Suprapubic skin (tissue), 4 donors: ENCODE results near the gene RPL10. TPM values are rescaled to one million over a fixed set of nuclear protein-coding genes. Genes with fewer than 3 reads are reported as not detected.

Source experiments
- DNase-seq, 2 donors: peaks; one replicate each; pipeline ENCODE4 v3.0.0-alpha.2; 2019; ENCODE audit warnings: low spot score in 2 of 2
- H3K27ac ChIP-seq: fragments of 200-600 bp; sonication (generic); one replicate; pipeline ENCODE4 v1.5.1; 2019
- H3K27me3 ChIP-seq: fragments of 200-600 bp; sonication (generic); one replicate; pipeline ENCODE4 v1.5.1; 2019
- H3K36me3 ChIP-seq: fragments of 200-600 bp; sonication (generic); one replicate; pipeline ENCODE4 v1.5.1; 2019
- H3K4me1 ChIP-seq: fragments of 200-600 bp; sonication (generic); one replicate; pipeline ENCODE4 v1.5.1; 2019
- H3K4me3 ChIP-seq: fragments of 200-600 bp; sonication (generic); one replicate; pipeline ENCODE4 v1.5.1; 2019; ENCODE audit warnings: mild to moderate bottlenecking
- H3K9me3 ChIP-seq: fragments of 200-600 bp; sonication (generic); one replicate; pipeline ENCODE4 v1.5.1; 2019
- EP300 ChIP-seq: sonication (generic); formaldehyde crosslinking; IDR thresholded peaks from one replicate; pipeline ENCODE4 v1.6.1; 2017; ENCODE audit warnings: antibody characterized with exemption
- POLR2A ChIP-seq, 2 donors: fragments of 450-650 bp; IDR thresholded peaks; one replicate each; pipeline ENCODE4 v1.6.1; 2017; ENCODE audit warnings: antibody characterized with exemption in 2 of 2, mild to moderate bottlenecking in 2 of 2, moderate library complexity in 2 of 2
- POLR2AphosphoS5 ChIP-seq, 3 donors: sonication (generic); formaldehyde crosslinking; IDR thresholded peaks; one replicate each; pipeline ENCODE4 v1.6.1; 2017; ENCODE audit warnings: antibody characterized with exemption in 3 of 3
- WGBS: methylation state at CpG from one replicate; pipeline ENCODE4 v1.1.5; 2018; 5-methylcytosine and 5-hydroxymethylcytosine counted together
- total RNA-seq, 4 donors: library from RNA; depleted of rRNA; stranded (reverse); fragments of >200 nt; gene quantifications; one replicate each; pipeline ENCODE4 v1.1.0, GENCODE V29; 2016
- TF ChIP-seq, protein P1 (sequence below), 2 donors: fragments of 200-600 bp in 1 of 2; fragments of 450-650 bp in 1 of 2; sonication (generic) in 1 of 2; IDR thresholded peaks; one replicate each; pipeline ENCODE4 v1.5.1; 2016 to 2019; ENCODE audit warnings: antibody characterized with exemption in 2 of 2, mild to moderate bottlenecking in 1 of 2, moderate library complexity in 1 of 2

The RPL10 gene
- total RNA-seq, 4 donors from 2014 or later = 3,684 to 7,390 (median 6,600) TPM

DNA sequence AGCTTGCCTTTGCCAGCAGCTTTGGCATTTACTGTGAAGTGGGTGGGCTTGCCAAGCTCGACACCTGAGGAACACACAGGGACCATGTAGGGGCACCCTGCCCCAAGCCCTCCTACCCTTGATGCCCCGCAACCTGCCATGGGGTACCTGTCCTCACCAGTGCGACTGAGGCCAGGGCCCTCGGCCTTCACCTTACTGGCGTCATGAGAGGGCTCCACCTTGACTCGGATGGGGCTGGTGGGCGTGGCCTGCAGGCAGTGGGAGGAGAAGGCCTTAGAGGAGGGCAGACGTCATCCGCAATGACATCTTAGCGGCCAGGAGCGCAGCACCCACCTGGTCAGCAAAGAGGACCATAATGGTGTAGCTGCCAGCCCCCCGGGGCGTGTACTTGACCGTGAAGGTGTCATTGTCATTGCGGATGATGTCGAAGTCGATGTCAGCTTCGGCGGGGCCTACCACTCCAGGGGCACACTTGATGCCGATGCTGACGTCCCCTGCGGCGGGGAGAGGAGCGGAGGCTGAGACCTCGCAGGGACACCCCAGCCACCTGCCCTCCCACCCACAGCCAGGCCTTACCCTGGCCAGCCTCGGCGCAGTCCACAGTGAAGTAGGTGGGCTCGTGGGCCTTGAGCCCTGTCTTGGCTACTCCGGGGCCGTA is 36.0 kb upstream of the RPL10 start:
- peaks cover 87% of the 10 kb centered on the region for H3K36me3 ChIP-seq
- 95% methylated on average over 19 of the region's 30 CpGs for WGBS
- DNase-seq = no peak
- H3K9me3 ChIP-seq = no peaks in the 10 kb centered on the region
- TF ChIP-seq, protein P1, sequence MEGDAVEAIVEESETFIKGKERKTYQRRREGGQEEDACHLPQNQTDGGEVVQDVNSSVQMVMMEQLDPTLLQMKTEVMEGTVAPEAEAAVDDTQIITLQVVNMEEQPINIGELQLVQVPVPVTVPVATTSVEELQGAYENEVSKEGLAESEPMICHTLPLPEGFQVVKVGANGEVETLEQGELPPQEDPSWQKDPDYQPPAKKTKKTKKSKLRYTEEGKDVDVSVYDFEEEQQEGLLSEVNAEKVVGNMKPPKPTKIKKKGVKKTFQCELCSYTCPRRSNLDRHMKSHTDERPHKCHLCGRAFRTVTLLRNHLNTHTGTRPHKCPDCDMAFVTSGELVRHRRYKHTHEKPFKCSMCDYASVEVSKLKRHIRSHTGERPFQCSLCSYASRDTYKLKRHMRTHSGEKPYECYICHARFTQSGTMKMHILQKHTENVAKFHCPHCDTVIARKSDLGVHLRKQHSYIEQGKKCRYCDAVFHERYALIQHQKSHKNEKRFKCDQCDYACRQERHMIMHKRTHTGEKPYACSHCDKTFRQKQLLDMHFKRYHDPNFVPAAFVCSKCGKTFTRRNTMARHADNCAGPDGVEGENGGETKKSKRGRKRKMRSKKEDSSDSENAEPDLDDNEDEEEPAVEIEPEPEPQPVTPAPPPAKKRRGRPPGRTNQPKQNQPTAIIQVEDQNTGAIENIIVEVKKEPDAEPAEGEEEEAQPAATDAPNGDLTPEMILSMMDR (IDR thresholded peaks at IDR 0.05) = no peak
- no peak for TF ChIP-seq EP300
- no peak for TF ChIP-seq POLR2AphosphoS5 (IDR thresholded peaks at IDR 0.05)
- no peak for TF ChIP-seq POLR2A (IDR thresholded peaks at IDR 0.05)
- H3K27me3 ChIP-seq = no peaks in the 10 kb centered on the region
- H3K27ac ChIP-seq = no peak overlapping the region
- H3K4me3 ChIP-seq = no peak overlapping the region
- H3K4me1 ChIP-seq = peaks cover 10% of the 10 kb centered on the region

GRCh38 chrX:154363706-154364439 is 34.3 kb upstream of the RPL10 start:
- Histone ChIP-seq H3K27me3 (no peaks in the 10 kb centered on the region), H3K27ac (no peak overlapping the region), H3K9me3 (no peaks in the 10 kb centered on the region), H3K36me3 (peaks cover 77% of the 10 kb centered on the region), H3K4me1 (peaks cover 27% of the 10 kb centered on the region), H3K4me3 (no peak overlapping the region)
- DNase-seq = no peak
- TF ChIP-seq POLR2AphosphoS5 (IDR thresholded peaks at IDR 0.05) = no peak
- WGBS = 88% methylated on average over 12 of the region's 20 CpGs

DNA sequence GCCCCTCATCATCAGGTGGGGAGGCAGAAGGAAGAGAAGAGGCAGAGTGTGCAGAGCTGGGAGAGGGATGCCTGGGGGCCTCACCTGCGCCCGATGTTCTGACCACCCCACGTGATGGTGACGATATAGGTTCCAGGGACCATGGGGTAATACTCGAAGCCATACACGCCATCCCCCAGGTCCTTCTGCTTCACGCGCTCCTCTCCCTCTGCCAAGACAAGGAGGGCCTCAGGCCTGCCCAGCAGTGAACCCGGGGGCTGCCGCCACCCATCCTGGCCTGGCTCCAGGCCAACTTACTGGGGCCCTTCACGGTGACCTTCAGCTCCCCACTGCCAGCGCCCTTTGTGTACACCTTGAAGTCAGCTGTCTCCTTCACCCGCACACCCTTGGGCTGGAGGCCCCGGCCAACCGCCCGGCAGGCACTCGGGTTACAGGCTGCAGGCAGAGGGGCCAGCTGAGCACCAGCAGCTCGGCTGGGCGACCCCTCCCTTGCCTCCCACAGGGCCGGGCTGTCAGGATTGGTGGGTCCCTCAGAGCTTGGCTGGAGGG is 33.1 kb upstream of the RPL10 start:
- Histone ChIP-seq H3K27ac (no peak overlapping the region), H3K36me3 (peaks cover 64% of the 10 kb centered on the region), H3K4me3 (no peak overlapping the region), H3K9me3 (no peaks in the 10 kb centered on the region), H3K4me1 (peaks cover 28% of the 10 kb centered on the region), H3K27me3 (no peaks in the 10 kb centered on the region)
- TF ChIP-seq EP300 = no peak
- no peak for DNase-seq
- 89% methylated on average over 10 of the region's 20 CpGs for WGBS

- Histone ChIP-seq H3K27ac (no peak overlapping the region), H3K27me3 (no peaks in the 10 kb centered on the region), H3K4me3 (no peak overlapping the region), H3K36me3 (peaks cover 58% of the 10 kb centered on the region), H3K4me1 (peaks cover 28% of the 10 kb centered on the region), H3K9me3 (no peaks in the 10 kb centered on the region)
- DNase-seq = no peak
- 90% methylated on average over 12 of the region's 32 CpGs for WGBS
- TF ChIP-seq POLR2A (IDR thresholded peaks at IDR 0.05) = no peak
- TF ChIP-seq, protein P1 (IDR thresholded peaks at IDR 0.05) = no peak
- no peak for TF ChIP-seq POLR2AphosphoS5 (IDR thresholded peaks at IDR 0.05)
Measured at GRCh38 chrX:154365997-154366665, 32.0 kb upstream of the RPL10 start.

DNA sequence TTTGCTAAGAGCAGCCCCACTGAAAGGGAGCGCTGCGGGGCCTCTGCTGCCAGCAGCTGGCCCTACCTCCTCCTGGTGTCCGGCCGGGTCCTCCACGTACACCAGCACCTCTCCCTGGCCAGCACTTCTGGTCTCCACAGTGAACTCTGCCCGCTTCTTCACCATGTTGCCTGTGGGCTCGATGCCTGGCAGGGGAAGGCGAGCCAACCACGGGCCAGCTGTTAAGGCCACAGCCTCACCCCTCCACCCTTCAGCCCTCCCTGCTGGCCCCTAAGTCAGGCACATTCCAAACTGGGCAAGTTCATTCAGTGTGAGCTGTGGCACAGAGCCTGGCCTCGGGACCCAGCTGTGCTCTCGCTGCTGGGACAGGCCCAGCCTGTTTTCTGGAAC is 31.5 kb upstream of the RPL10 start:
- Histone ChIP-seq H3K36me3 (peaks cover 53% of the 10 kb centered on the region), H3K4me3 (peak overlapping the region; percentile 5), H3K27ac (peak overlapping the region; percentile 90), H3K9me3 (no peaks in the 10 kb centered on the region), H3K27me3 (no peaks in the 10 kb centered on the region), H3K4me1 (peaks cover 31% of the 10 kb centered on the region)
- TF ChIP-seq POLR2AphosphoS5 (IDR thresholded peaks at IDR 0.05) = peak in 1 of 3 donors; percentile 18
- no peak for TF ChIP-seq EP300
- TF ChIP-seq, protein P1 (IDR thresholded peaks at IDR 0.05) = no peak
- no peak for TF ChIP-seq POLR2A (IDR thresholded peaks at IDR 0.05)
- no peak for DNase-seq
- 83% methylated on average over 9 of the region's 11 CpGs for WGBS
